Activated CD8-positive, alpha-beta T cell treated with anti-CD3 and anti-CD28 coated beads for 36 hours (primary cell): ENCODE data around the gene SDSL. TPM values are rescaled to one million over a fixed set of nuclear protein-coding genes. Genes with fewer than 3 reads are reported as not detected.

ENCODE experiments used
- ATAC-seq: fragments of 200-7000 bp; cut with Tn5 transposase; one replicate; pipeline ENCODE4 v1.10.0; 2021; ENCODE audit warnings: mild to moderate bottlenecking, moderate library complexity
- CTCF ChIA-PET: fragments of 350-600 bp; sonication (Branson Sonifier 250); formaldehyde crosslinking; loops from one replicate; lab custom pipeline; 2021; ENCODE audit warnings: antibody characterized with exemption; lab: Charles Lee
- POLR2A ChIA-PET: fragments of 350-600 bp; sonication (Branson Sonifier 250); formaldehyde crosslinking; loops from one replicate; lab custom pipeline; 2021; ENCODE audit warnings: antibody characterized with exemption; lab: Charles Lee
- DNase-seq: peaks from one replicate; pipeline ENCODE4 v3.0.0-alpha.2; 2020
- H3K27ac Mint-ChIP-seq: one replicate; pipeline ENCODE4 v1.8.0; 2021; ENCODE audit warnings: mild to moderate bottlenecking, mixed read lengths
- H3K27me3 Mint-ChIP-seq: one replicate; pipeline ENCODE4 v1.8.0; 2021; ENCODE audit warnings: mixed read lengths
- H3K36me3 Mint-ChIP-seq: one replicate; pipeline ENCODE4 v1.8.0; 2021; ENCODE audit warnings: low read depth, mixed read lengths
- H3K4me1 Mint-ChIP-seq: one replicate; pipeline ENCODE4 v1.8.0; 2021; ENCODE audit warnings: low read depth, mixed read lengths
- H3K4me3 Mint-ChIP-seq: one replicate; pipeline ENCODE4 v1.8.0; 2021; ENCODE audit warnings: mild to moderate bottlenecking, moderate library complexity, mixed read lengths
- H3K9me3 Mint-ChIP-seq: one replicate; pipeline ENCODE4 v1.8.0; 2021; ENCODE audit warnings: mixed read lengths
- intact Hi-C: fragments of 100-400 bp; cut with micrococcal nuclease; formaldehyde crosslinking; loops from one replicate; pipeline ENCODE4 v1.10.0; 2022
- total RNA-seq, 2 experiments: library from RNA; stranded (reverse); gene quantifications; one replicate each; pipeline ENCODE4 v1.2.3, GENCODE V29; 2021
- TF ChIP-seq, protein P1 (sequence below): fragments of 200-600 bp; IDR thresholded peaks from one replicate; pipeline ENCODE4 v1.8.0; 2022; ENCODE audit warnings: antibody characterized with exemption, mild to moderate bottlenecking

SDSL gene
- total RNA-seq, 2 experiments from 2014 or later: not detected

GRCh38 chr12:113403435-113404415 lies 18.5 kb upstream of the SDSL start, which contains the start of gene SDS:
SDS (minus strand) TSS chr12:113403887; CDS start chr12:113399708, 4,179 bp downstream.
- peaks cover 8% of the 10 kb centered on the region for H3K27me3 Mint-ChIP-seq
- ChIA-PET POLR2A (interaction anchor here (0.8 kb wide), 1 partner anchor 67 kb away, joined by 4 read pairs; no protein-coding TSS in a partner anchor), CTCF (interaction anchor here (2.3 kb wide), 1 partner anchor 21 kb away, joined by 8 read pairs; no protein-coding TSS in a partner anchor)
- no peaks in the 10 kb centered on the region for H3K9me3 Mint-ChIP-seq
- ATAC-seq: no peak
- intact Hi-C loops: no loop called here
- H3K36me3 Mint-ChIP-seq: no peaks in the 10 kb centered on the region
- no peak within 1 kb of the TSS for H3K4me3 Mint-ChIP-seq
- no peak within 1 kb of the TSS for H3K27ac Mint-ChIP-seq
- TF ChIP-seq, protein P1, sequence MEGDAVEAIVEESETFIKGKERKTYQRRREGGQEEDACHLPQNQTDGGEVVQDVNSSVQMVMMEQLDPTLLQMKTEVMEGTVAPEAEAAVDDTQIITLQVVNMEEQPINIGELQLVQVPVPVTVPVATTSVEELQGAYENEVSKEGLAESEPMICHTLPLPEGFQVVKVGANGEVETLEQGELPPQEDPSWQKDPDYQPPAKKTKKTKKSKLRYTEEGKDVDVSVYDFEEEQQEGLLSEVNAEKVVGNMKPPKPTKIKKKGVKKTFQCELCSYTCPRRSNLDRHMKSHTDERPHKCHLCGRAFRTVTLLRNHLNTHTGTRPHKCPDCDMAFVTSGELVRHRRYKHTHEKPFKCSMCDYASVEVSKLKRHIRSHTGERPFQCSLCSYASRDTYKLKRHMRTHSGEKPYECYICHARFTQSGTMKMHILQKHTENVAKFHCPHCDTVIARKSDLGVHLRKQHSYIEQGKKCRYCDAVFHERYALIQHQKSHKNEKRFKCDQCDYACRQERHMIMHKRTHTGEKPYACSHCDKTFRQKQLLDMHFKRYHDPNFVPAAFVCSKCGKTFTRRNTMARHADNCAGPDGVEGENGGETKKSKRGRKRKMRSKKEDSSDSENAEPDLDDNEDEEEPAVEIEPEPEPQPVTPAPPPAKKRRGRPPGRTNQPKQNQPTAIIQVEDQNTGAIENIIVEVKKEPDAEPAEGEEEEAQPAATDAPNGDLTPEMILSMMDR: no peak
- H3K4me1 Mint-ChIP-seq: no peaks in the 10 kb centered on the region
- DNase-seq: no peak

GRCh38 chr12:113405694-113406093 lies 16.5 kb upstream of the SDSL start:
- H3K27ac Mint-ChIP-seq: no peak overlapping the region
- DNase-seq (no peak), ATAC-seq (no peak)
- H3K4me3 Mint-ChIP-seq: no peak overlapping the region
- H3K27me3 Mint-ChIP-seq: peaks cover 8% of the 10 kb centered on the region
- H3K9me3 Mint-ChIP-seq: no peaks in the 10 kb centered on the region
- TF ChIP-seq, protein P1: no peak
- H3K4me1 Mint-ChIP-seq: no peaks in the 10 kb centered on the region
- intact Hi-C loops: no loop called here
- H3K36me3 Mint-ChIP-seq: no peaks in the 10 kb centered on the region
- POLR2A ChIA-PET: no interaction called here
- CTCF ChIA-PET: interaction anchor here (2.3 kb wide), 1 partner anchor 19 kb away, joined by 8 read pairs; no protein-coding TSS in a partner anchor

GRCh38 chr12:113407931-113408600 lies 14.1 kb upstream of the SDSL start:
- Mint-ChIP-seq H3K9me3 (no peaks in the 10 kb centered on the region), H3K4me3 (no peak overlapping the region), H3K36me3 (no peaks in the 10 kb centered on the region), H3K4me1 (no peaks in the 10 kb centered on the region), H3K27ac (no peak overlapping the region), H3K27me3 (peaks cover 8% of the 10 kb centered on the region)
- POLR2A ChIA-PET: no interaction called here
- intact Hi-C loops: no loop called here
- CTCF ChIA-PET: interaction anchor here (1.2 kb wide), 1 partner anchor 17 kb away, joined by 5 read pairs; no protein-coding TSS in a partner anchor
- TF ChIP-seq, protein P1: no peak
- ATAC-seq: no peak
- DNase-seq: no peak

GRCh38 chr12:113408756-113409298 lies 13.4 kb upstream of the SDSL start:
- TF ChIP-seq, protein P1: no peak
- DNase-seq: no peak
- Mint-ChIP-seq H3K9me3 (no peaks in the 10 kb centered on the region), H3K27ac (no peak overlapping the region), H3K36me3 (no peaks in the 10 kb centered on the region), H3K4me1 (no peaks in the 10 kb centered on the region), H3K4me3 (no peak overlapping the region), H3K27me3 (peaks cover 8% of the 10 kb centered on the region)
- no peak for ATAC-seq
- ChIA-PET POLR2A (no interaction called here), CTCF (interaction anchor here (1.2 kb wide), 1 partner anchor 16 kb away, joined by 5 read pairs; no protein-coding TSS in a partner anchor)
- intact Hi-C loops: no loop called here
